ENCODE measurements around the gene SERAC1. TPM values are rescaled to one million over a fixed set of nuclear protein-coding genes. Genes with fewer than 3 reads are reported as not detected.

Gene SERAC1
- total RNA-seq, 1 donor from 2014 or later: 16.6 TPM

DNA sequence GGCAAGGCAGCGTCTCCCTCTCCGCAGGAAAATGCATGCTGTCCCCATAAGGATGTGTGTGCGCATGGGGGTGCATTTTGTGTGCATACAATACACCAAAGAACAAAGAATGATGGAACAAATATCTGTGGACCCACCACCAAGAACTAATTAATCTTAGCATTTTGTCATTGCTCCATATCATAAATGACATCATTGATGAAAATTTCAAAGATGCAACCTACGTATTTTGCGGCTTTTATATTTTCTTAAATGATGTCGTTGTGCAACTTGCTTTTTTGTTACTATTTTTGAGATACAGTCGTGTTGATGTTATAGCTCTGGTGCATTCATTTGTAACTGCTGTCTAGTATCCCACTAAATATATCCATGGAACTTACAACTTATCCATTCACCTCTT is 89.7 kb downstream of the SERAC1 start:
- no peak for DNase-seq (ENCODE audit: low spot score)

DNA sequence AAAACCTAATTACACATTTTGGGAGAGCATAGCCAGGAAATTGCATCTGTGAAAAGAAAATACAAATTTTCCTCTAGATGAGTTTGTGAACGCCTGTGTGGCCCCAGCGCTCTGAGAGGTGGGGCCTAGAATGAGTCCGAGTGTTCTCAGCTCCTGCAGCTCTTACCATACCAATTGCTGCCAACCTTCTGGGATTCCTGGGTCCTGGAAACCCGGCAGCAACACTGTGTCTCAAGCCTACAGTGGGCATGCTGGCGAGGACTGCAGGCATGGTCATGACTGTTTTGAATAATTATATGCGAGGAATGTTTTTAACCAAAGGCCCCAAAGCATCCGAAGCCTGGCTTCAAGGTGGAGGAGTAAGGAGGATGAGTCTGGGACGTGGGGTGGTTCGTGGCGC is 90.4 kb downstream of the SERAC1 start:
- DNase-seq (ENCODE audit: low spot score): no peak

DNA sequence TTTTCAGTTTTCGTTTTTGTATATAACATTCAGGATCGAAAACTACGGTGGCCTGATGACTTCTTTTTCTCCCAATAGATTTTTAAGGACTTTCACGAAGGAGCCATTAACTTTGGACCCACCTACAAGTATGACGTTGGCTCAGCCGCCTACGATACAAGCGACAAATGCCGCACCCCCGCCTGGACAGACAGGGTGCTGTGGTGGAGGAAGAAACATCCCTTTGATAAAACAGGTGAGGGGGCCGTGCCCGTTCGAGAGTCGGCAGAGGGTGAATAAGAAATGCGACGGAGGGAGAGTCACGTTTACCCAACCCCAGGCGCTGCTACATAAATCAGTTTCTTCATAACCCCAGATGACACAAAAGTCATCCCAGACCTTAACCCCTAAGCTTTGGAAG is 91.5 kb downstream of the SERAC1 start:
- DNase-seq (ENCODE audit: low spot score): no peak

DNA sequence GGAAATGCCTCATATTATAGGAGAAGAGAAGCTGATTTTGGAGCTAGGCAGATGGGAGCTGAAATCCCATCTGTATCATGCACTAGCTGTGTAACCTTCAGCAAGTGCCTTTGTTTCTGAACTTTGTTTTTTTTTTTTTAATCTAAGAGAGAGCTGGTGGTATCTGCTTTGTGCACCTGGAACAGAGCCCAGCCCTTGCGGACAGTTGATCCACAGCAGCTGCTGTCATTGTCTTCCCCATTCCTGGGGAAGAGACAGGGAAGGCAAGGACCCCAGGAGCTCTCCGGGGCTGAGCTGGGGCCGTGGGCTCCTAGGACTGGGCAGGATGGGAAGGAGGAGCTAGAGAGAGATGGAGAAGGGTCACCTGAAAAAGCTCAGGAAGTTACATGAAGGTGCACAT is 94.3 kb downstream of the SERAC1 start:
- no peak for DNase-seq (ENCODE audit: low spot score)

DNA sequence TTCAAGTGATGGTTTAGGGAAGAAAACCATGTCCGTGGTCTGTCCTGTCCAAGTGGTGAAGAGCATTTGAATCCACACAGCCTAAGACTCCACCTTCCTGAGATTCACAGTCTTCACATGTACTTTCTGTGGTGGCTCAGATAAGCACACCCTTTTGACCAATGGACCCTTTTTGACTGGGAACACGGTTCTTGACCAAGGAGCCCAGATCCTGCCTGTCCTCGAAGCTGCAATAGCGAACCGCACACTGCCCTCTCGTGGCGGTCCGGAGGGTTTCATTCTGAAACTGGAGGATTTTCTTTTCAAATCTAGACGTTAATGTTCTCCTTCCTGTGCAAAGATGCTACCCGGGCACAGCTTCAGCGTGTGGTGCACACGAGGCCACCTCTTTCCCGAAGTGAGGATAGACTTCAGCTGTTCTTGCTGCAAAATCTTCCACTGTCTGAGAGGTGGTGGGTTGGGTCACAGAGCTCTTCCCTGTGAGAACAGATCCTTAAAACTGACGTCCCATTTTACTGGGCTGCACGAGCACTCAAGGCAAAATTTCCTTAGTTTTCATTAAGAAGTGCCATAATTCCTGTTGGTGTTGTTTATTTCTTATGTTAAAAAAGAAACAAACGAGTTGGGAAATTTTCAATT is 95.9 kb downstream of the SERAC1 start:
- peak; percentile 58 for DNase-seq (ENCODE audit: low spot score)

DNA sequence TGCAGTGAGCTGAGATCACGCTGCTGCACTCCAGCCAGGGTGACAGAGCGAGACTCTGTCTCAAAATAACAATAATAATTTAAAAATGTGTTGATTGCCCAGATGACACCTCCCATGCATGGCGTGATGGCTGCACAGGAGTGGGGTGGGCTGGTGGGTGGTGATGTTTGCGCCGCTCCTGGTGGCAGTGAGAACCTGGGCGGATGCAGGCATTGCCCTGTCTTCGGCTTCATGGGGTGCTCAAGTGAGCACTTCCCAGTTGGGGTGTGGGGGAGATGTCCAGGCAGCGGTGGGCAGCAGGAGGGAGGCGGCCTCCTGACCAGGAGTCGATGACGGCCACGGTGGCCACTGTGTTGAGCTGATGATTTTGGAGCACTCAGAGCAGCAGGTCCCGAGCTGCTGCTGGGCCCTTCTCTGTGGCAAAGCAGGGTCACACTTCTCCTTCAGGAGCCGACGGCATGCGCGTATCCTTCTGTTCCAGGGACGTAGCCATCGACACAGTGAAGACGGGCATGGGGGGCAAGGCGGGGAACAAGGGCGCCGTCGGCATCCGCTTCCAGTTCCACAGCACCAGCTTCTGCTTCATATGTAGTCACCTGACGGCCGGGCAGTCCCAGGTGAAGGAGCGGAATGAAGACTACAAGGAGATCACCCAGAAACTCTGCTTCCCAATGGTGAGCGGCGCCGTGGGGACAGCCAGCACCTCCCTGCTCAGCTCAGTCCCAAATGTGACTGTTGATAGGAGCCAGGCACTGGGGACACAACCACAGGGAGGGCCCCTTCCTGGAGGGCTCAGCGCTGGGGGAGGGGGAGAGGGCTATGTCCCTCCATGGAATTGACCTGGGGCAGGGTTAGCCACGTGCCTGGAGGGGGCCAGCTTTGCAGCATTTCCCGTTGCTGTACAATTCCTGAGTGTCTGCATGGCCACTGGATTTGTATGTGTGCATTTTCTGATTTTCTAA is 96.7 kb downstream of the SERAC1 start:
- DNase-seq (ENCODE audit: low spot score): no peak

DNA sequence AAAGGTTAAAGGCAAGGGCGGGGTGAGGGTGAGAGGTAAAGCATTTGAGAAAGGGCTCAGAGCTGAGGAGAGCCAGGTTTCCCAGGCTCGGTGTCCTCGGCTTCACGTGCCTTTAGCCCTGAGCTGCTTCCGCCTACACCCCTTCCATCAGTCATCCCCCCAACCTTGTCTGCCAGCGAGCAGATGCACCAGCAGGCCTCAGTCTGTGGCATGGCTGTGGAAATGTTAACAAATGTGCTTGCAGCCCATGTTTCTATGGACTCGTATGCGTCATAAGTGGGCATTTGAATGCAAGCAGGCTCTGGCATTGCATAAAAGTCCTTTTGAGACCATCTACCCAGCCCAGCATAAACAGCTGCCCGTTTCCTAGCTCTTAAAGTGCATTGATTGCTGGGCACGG is 97.5 kb downstream of the SERAC1 start:
- DNase-seq (ENCODE audit: low spot score): no peak

DNA sequence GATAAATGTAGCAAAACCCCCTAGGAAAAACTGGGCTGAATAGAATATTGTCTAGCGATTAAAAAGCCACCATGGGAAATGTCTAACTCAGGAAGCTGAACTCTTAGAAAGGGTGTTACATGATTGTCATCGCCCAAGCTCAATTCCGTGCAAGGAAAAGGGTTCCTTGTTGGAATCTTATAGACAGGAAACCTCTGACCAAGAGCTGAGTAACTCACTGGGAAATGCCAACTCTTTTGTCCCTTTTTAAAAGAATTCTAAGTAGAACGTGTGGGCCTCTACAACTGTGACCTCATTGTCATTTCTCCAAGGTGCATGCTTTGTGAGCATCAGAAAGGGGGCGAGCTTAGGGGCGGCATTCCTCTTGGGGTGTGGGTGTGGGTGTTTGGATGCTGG is 98.3 kb downstream of the SERAC1 start:
- no peak for DNase-seq (ENCODE audit: low spot score)

DNA sequence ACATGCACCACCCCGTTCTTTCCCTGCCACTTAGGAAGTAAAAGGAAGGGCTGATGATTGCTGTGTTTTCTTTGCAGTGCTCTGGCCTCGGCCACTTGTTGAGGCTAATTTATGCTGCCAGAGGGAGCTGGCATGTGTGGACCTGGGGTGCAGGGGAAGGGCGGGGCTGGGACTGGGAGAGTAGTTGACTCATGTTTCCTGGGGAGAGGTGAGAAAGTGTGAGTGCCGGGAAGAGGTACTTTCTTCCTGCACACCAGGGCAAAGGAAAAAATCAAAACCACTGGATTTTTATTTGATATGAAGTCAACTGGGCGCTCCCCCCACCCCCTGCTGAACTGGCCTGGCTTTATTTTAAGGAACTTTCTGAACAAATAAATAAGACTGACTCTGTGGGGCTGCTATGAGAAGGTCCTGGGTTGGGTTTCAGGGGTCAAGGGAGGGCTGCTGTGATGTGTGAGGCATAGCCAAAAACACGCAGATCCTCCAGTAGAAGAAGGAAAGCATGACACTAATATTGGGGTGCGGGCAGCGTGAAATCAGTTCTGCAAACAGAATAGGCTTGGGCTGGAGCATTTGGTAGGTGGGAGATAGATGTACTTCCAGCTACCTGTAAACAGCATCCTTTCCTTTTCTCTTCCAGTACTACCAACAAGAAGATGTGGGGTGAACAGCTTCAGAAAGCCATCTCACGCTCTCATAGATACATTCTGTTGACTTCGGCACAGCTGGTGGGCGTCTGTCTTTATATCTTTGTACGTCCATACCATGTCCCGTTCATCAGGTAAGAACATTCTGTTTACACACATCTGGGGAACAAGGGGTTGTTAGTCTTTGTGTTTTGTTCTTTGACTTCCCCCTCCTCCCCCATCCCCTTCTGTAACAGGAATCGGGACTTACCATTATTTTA is 98.9 kb downstream of the SERAC1 start:
- peak; percentile 68 for DNase-seq (ENCODE audit: low spot score)

DNA sequence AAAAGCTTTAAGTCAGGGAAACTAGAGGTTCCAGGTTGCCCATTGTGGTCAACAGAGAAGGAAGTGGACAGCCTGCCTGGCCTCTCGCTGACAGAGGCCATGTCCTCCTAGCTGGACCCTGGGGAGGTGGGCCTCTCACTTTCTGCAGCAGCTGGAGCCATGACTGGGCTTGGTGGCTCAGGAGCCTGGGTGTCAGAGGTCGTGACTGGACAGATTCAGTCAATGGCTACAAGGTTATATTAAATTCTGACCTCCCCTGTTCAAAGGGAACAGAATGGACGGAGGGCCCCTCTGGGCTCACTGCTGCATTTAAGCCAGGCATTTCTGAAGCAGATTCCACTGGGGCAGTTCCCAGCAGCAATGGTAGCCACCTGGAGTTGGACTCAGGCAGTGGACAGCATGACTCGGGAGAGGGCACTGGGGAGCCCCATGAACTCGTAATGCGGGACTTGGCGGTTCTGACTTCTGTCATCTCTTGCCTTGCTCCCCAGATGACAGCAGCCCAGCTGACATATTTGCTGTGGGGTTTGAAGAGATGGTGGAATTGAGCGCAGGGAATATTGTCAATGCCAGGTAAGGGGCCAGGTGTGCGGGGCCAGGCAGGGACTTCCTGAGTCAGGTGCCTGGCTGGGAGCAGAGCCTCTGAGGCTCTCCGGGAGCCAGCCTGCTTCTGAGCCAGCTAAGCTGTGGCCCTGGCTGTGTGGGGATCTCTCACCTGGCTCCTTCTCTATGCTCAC is 99.7 kb downstream of the SERAC1 start:
- DNase-seq (ENCODE audit: low spot score): no peak

DNA sequence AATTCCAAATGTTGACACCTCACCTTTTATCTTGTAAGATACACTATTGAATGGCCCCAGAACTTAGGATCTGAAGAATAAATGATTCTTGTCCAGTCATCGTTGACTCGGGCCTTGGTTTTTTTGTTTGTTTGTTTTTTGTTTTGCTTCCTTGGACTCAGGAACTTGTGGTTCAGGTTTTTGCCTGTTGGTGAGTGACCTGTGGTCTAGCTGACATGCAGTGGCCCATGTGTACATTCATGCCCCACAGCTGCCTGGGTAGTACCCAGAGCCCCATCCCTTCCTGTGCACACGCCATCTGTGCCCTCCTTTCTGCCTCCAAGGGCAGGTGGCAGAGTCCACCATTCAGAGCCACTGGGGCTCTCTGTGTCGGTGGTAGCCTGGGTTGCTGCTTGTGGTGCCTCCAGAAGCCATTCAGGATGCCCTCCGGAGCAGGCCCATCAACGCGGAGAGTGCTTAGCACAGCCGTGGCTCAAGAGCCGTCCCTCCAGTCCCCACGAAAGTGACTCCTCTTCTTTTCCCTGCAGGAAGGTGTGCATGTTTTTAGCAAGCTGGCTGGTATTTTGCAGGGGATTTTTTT is 100.5 kb downstream of the SERAC1 start:
- no peak for DNase-seq (ENCODE audit: low spot score)

DNA sequence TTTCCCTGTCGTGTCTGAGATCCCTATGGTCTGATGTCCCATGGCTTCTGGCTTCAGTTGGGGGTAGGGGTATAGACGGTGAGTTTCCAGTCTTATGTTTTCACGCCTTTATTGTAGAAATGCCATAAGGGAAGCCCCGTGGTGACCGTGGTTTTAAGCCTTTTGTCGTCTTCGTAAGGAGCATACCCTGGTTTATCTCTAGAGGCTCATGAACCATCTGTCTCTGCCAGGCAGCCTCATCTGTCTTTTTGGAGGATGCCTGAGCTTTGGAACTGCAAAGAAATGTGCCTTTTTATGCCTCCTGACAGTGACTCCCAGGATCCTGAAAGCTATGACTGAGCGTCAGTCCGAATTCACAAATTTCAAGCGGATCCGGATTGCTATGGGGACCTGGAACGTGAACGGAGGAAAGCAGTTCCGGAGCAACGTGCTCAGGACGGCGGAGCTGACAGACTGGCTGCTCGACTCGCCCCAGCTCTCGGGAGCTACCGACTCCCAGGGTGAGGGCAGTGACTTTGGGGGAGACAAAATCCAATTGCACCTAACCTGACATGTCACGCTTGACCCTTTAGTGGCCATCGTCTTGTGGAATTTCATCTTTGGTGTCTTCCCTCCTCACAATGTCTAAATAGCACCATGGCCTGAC is 101.8 kb downstream of the SERAC1 start:
- no peak for DNase-seq (ENCODE audit: low spot score)

DNA sequence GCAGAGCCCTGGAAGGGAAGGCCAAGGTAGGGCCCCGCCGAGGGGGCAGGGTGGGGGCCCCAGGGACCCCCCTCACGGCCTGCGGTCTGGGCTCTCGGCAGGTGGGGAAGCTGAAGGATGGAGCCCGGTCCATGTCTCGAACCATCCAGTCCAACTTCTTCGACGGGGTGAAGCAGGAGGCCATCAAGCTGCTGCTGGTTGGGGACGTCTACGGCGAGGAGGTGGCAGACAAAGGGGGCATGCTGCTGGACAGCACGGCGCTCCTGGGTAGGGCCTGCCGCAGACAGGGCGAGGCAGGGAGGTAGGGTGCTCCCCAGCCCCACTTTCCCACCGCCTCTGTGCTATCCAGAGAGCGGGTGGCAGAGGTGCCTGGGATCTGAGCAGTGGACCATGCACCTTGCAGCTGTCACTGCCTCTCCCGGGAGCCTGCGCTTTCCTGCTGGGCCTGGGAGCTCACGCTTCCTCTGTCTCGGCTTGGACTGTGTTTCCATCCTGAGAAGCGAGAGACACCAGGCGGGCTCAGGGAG is 103.3 kb downstream of the SERAC1 start:
- DNase-seq (ENCODE audit: low spot score): no peak

DNA sequence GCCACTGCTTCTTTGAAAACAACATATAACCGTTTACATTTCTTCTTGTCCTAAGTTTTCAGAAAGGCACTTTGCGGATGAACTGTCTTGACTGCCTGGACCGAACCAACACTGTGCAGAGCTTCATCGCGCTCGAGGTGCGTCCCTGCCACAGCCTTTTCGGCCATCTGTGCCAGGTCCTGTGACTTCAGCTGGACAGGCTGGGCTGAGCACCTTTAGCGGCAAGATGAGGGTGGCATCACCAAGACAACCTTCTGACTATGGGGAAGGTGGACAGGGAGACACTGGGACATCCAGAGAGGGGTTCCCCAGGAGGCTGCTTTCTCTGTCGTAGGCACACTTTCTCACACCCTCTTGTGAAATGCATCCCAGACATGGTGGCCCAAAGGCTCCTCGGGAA is 104.3 kb downstream of the SERAC1 start:
- DNase-seq (ENCODE audit: low spot score): no peak

DNA sequence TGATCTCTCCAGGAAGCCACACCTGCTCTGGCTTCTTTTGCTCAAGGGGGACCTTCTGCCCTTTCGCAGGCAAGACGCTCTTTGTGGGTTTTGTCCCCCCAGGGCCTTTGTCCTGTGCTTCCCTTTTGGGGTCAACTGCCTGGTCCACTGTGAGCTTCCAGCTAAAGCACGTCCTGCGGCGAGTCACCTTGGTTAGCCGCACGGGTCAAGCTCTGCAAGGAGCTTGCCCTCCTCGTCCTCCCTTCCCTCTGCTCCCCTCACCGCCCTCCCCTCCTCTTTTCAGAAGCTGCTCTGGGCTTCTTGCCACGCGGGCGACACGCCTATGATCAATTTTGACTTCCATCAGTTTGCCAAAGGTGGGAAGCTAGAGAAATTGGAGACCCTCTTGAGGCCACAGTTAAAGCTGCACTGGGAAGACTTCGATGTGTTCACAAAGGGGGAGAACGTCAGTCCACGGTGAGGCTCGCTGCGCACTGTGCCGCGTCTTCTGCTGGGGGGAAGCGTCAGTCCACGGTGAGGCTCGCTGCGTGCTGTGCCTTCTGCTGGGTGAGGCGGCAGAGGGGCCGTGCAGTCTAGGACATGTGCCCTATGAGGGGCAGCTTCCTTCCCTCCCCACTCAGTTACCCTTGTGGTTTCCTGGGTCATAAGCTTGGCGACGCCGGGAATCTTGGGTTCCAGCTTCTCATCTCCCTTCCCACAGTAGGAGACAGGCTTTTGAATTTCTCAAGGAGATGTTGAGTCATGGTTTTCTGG is 106.2 kb downstream of the SERAC1 start:
- no peak for DNase-seq (ENCODE audit: low spot score)

DNA sequence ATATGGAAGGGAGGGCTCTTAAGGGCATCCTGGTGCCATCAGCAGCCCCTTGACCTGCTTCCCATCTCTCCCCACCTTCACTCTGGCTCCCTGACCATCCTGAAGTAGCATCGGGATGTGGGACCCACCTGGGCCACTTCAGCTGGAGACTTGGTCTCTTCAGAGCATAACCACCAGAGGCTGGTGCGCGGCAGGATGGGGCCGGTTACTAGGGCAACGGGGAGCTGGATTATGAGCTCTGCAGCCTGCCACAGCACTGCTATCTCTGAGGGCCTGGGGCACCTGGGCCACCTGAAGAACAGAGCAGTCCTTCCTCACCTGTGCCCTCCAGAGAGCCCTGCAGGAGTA is 106.7 kb downstream of the SERAC1 start:
- DNase-seq (ENCODE audit: low spot score): no peak

DNA sequence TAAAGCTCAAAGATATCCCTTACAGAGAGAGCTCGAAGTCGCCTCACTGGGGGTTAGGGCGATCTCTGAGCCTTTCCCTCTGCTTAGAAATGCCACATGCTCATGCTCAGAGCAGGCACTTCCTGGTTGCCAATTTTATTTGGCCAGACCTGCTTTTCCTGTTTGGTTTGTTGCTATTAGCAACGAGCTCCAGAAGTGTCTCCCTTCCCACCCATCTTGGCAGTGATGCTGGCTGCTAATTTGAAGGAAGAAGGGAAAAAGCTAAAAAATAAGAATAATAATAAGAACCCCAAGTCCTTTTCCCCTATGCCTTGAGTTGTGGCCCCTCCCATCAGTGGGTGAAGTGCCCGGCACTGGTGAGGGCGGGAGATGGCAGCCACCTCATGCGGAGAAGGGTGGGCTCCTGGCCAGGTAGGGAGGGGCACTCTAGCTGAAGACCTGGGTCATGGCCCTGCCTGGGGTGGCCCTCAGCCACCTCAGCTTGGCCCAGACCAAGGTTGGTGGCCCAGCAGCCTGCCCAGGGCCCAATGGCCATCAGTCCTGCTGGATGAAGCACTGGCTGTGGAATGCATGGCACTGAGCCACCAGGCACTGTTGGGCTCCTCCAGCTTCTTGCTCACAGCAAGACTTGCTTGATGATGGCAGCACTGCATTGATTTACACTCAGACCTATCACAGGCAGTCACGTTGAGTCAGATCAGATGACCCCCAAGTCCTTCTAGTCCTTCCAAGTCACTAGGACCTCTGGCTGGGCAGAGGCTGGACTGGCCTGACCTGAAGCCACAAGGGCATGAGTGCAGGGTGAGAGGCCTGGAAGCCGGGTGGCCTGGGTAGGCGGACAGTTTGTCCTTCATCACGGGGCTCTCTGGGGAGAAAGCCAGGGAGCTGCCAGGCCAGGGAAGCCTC is 107.4 kb downstream of the SERAC1 start:
- peak; percentile 89 for DNase-seq (ENCODE audit: low spot score)

All from mucosa of gallbladder (tissue), 1 donor.